Heart right ventricle (tissue), 16 donors: ENCODE data around the gene TSC22D1. TPM values are rescaled to one million over a fixed set of nuclear protein-coding genes. Genes with fewer than 3 reads are reported as not detected.

Experiments
- ATAC-seq, 8 donors: fragments of 200-7000 bp; cut with Tn5 transposase; one replicate each; pipeline ENCODE4 v1.9.1; 2020; ENCODE audit warnings: mild to moderate bottlenecking in 8 of 8, moderate library complexity in 8 of 8, moderate number of reproducible peaks in 1 of 8
- DNase-seq, 2 donors: peaks; one replicate each; pipeline ENCODE4 v3.0.0-alpha.2; 2020
- H3K27ac ChIP-seq, 10 donors: fragments of 200-600 bp; sonication (generic) in 2 of 10; one replicate each; pipeline versions ENCODE4 v1.5.0 to v1.8.0; 2020 to 2022; ENCODE audit warnings: mild to moderate bottlenecking in 3 of 10
- H3K27me3 ChIP-seq, 7 donors: fragments of 200-600 bp; one replicate each; pipeline ENCODE4 v1.8.0; 2021 to 2022; ENCODE audit warnings: mild to moderate bottlenecking in 2 of 7
- H3K36me3 ChIP-seq, 9 donors: fragments of 200-600 bp; sonication (generic) in 1 of 9; one replicate each; pipeline versions ENCODE4 v1.5.0 to v1.8.0; 2020 to 2022; ENCODE audit warnings: mild to moderate bottlenecking in 2 of 9
- H3K4me1 ChIP-seq, 9 donors: fragments of 200-600 bp; sonication (generic) in 1 of 9; one replicate each; pipeline versions ENCODE4 v1.5.0 to v1.8.0; 2020 to 2022; ENCODE audit warnings: mild to moderate bottlenecking in 4 of 9
- H3K4me3 ChIP-seq, 10 donors: fragments of 200-600 bp; sonication (generic) in 2 of 10; one replicate each; pipeline versions ENCODE4 v1.5.0 to v1.8.0; 2020 to 2022; ENCODE audit warnings: mild to moderate bottlenecking in 7 of 10, moderate library complexity in 2 of 10
- H3K9me3 ChIP-seq, 11 donors: fragments of 200-600 bp in 10 of 11; sonication (generic) in 2 of 11; one replicate each; pipeline versions ENCODE4 v1.5.0 to v1.8.0; 2013 to 2022; ENCODE audit warnings: mild to moderate bottlenecking in 2 of 11, control low read depth in 1 of 11, moderate library complexity in 1 of 11
- CTCF ChIP-seq, 9 donors: fragments of 200-600 bp; sonication (generic) in 2 of 9; IDR thresholded peaks; one replicate each; pipeline versions ENCODE4 v1.5.0 to v1.8.0; 2021 to 2022; ENCODE audit warnings: antibody characterized with exemption in 9 of 9, mild to moderate bottlenecking in 5 of 9, moderate library complexity in 1 of 9
- WGBS, 2 donors: extraction: QIAGEN DNeasy Blood & Tissue Kit; methylation state at CpG; one replicate each; pipeline ENCODE4 v1.1.7; 2013; ENCODE audit warnings: inconsistent platforms in 1 of 2; 5-methylcytosine and 5-hydroxymethylcytosine counted together
- intact Hi-C, 10 donors: fragments of 100-400 bp; cut with DNase I; formaldehyde crosslinking; loops; one replicate each; pipeline versions ENCODE4 v1.11.1 to v1.14.2; 2022
- polyA plus RNA-seq, 2 donors: library from polyadenylated mRNA; stranded (reverse); fragments of 200-250 nt; gene quantifications; one replicate each; pipeline ENCODE4 v1.2.3, GENCODE V29; 2013
- total RNA-seq, 10 donors: library from RNA; stranded (reverse); fragmentation: NEBNext Ultra II Directional in 3 of 10; extraction: Animal tissue kit (Norgen Biotek cat#: 25700) in 3 of 10; gene quantifications; one replicate each; pipeline versions ENCODE4 v1.2.1 to v1.2.4, GENCODE V29; 2021 to 2023
- donor health status: Arrhythmogenic right ventricular cardiomyopathy.
- donor health status: ischemic (EF 13 %, LVEDD 7.1; RV severe dilation, severe dysfunction).
- donor health status: healthy with polysubstance abuse.
- donor health status: DM: no; HTN: yes; CAD: no.
- donor health status: DM: no; HTN: no; CAD: no.
- donor health status: ischemic (EF 25% LVEDD 6.9; RV normal size, moderate dysfunction).
- donor health status: ischemic (EF 25% LVEDD 5.7; RV mildly dilated, moderate dysfunction).
- donor health status: healthy.
- donor health status: DM: yes; HTN: yes; CAD: no.
- donor health status: Ischemic cardiomyopathy.
- donor health status: ischemic (EF 35%, LVEDD 5.7; RV mildly dilated, moderate dysfunction).
- donor health status: nonischemic (EF 11% LVEDD 7.7; RV severe dilation, severe dysfunction).
- donor health status: DM: yes; HTN: yes; CAD: no.
- donor health status: PGD.
- donor health status: ischemic (EF 29% LVEDD 5.4; RV normal size, mild dysfunction).
- donor health status: nonischemic (EF 23%, LVEDD 6.1; RV moderate dilation, normal function).

TSC22D1 gene
- total and polyA plus RNA-seq, 12 donors: 48.5 to 200 (median 113) TPM

DNA sequence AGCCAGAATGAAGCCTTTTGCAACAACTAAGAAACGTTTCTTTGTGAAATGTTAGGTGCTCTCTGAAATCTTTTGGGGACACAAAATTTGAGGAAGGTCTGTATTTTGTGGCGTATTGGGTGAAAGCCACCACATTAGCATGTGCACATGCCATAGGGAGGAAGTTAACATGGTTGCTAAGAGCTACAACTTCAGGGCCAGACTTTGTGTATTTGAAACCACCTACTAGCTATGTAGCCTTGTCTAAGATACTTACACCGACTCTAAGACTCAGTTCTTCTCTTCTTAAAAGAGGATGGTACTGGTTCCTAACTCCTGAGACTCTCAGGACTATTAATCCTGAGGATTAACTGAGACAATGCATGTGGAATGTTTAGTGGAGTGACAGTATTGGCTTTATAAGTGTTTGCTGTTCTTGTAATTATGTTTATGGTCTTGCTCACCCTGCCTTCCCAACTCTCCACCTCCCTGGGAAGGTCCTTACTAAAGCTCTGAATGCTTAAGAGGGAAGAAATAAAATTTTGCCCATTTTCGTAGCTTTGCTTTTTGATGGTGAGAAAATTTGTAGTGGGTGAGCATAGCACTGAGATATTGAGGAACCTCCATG is 187.0 kb downstream of the TSC22D1 start:
- H3K4me3 ChIP-seq: no peak overlapping the region
- peaks cover 0 to 29% (median 6%) of the 10 kb centered on the region in 9 donors for H3K4me1 ChIP-seq
- TF ChIP-seq CTCF (IDR thresholded peaks at IDR 0.05): no peak
- WGBS, 2 donors: 86 to 93% methylated on average over 4 of the region's 4 CpGs
- peaks cover 0 to 8% (median 0%) of the 10 kb centered on the region in 9 donors for H3K36me3 ChIP-seq
- H3K27me3 ChIP-seq: no peaks in the 10 kb centered on the region
- ATAC-seq (no peak), DNase-seq (no peak)
- peak overlapping the region in 3 of 10 donors; percentile 23 to 52 (median 33) for H3K27ac ChIP-seq
- intact Hi-C loops: loop anchor here in 3 of 10 donors (5.0 kb wide), 1 partner anchor 48 kb away; no protein-coding TSS in a partner anchor
- H3K9me3 ChIP-seq: no peaks in the 10 kb centered on the region

DNA sequence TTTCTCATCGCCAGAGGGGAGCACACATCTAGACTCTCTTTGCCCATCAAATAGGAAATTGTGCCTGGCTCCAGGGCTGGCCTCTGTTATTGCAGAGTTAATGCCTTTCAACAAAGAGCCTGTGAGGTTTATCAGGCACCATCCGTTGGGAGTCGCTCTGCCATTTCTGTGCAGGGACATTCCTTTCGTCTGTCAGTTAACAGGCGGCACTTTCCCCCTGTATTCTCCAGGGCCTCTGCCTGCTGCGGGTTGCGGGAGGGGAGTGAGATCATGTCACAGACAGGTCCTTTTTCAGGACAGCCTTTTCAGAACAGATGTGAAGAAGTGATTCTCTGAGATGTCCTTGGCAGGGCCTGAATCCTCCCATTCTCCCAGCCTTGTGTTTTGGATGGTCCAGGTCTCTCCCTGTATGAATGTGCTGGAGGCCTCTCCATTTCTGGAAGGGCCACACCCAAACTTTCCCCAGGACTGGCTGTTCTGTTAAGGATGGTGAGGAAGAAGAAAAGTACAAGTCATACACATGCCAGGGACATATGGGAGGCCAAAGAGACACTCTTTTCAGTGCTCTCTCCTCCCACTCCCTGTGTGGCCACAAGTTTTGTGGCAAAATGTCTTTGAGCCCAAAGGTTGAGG is 187.6 kb downstream of the TSC22D1 start:
- Histone ChIP-seq H3K4me1 (peaks cover 0 to 32% (median 8%) of the 10 kb centered on the region in 9 donors), H3K4me3 (no peak overlapping the region), H3K27me3 (no peaks in the 10 kb centered on the region), H3K36me3 (peaks cover 0 to 8% (median 0%) of the 10 kb centered on the region in 9 donors), H3K27ac (peak overlapping the region in 4 of 10 donors; percentile 10 to 52 (median 28)), H3K9me3 (no peaks in the 10 kb centered on the region)
- peak in 1 of 9 donors; percentile 20 for TF ChIP-seq CTCF (IDR thresholded peaks at IDR 0.05)
- intact Hi-C loops: loop anchor here in 3 of 10 donors (5.0 kb wide), 1 partner anchor 49 kb away; no protein-coding TSS in a partner anchor
- WGBS, 2 donors: 46 to 59% methylated on average over 7 of the region's 7 CpGs
- ATAC-seq (peak; percentile 36 to 86 (median 70)), DNase-seq (no peak)

GRCh38 chr13:44386913-44387556 is 189.1 kb downstream of the TSC22D1 start:
- Histone ChIP-seq H3K27me3 (no peaks in the 10 kb centered on the region), H3K4me3 (no peak overlapping the region), H3K27ac (peak overlapping the region in 1 of 10 donors; percentile 40), H3K36me3 (peaks cover 0 to 8% (median 0%) of the 10 kb centered on the region in 9 donors), H3K9me3 (no peaks in the 10 kb centered on the region), H3K4me1 (peaks cover 0 to 33% (median 11%) of the 10 kb centered on the region in 9 donors)
- TF ChIP-seq CTCF (IDR thresholded peaks at IDR 0.05): no peak
- intact Hi-C loops: loop anchor here in 3 of 10 donors (5.0 kb wide), 1 partner anchor 50 kb away; no protein-coding TSS in a partner anchor
- WGBS, 2 donors: 72 to 74% methylated on average over 7 of the region's 7 CpGs
- ATAC-seq (no peak), DNase-seq (no peak)

GRCh38 chr13:44385847-44386246 is 190.3 kb downstream of the TSC22D1 start:
- no peak overlapping the region for H3K27ac ChIP-seq
- H3K36me3 ChIP-seq: peaks cover 0 to 6% (median 0%) of the 10 kb centered on the region in 9 donors
- H3K4me1 ChIP-seq: peaks cover 0 to 33% (median 11%) of the 10 kb centered on the region in 9 donors
- no peaks in the 10 kb centered on the region for H3K9me3 ChIP-seq
- intact Hi-C loops: loop anchor here in 3 of 10 donors (5.0 kb wide), 1 partner anchor 51 kb away; no protein-coding TSS in a partner anchor
- no peaks in the 10 kb centered on the region for H3K27me3 ChIP-seq
- DNase-seq (no peak), ATAC-seq (no peak)
- WGBS, 2 donors: 52 to 63% methylated on average over 6 of the region's 6 CpGs
- no peak overlapping the region for H3K4me3 ChIP-seq
- TF ChIP-seq CTCF (IDR thresholded peaks at IDR 0.05): no peak
